ENCODE measurements around the gene ZNF320.
"Not testable (repeated sequence)": the region's sequence is repeated elsewhere in the genome, so short reads cannot be mapped to it uniquely, and the experiment has no call there.

Gene ZNF320

GRCh38 chr19:52897138-52897935 is at the start of gene ZNF320:
Gene ZNF320, minus strand, starts transcription at chr19:52897635. Its CDS starts 7,380 bp downstream, at chr19:52890255.
- no peak for DNase-seq

- no peak for DNase-seq
Measured at GRCh38 chr19:52946322-52947310, 49.2 kb upstream of the ZNF320 start.

- DNase-seq = no peak
Measured at GRCh38 chr19:52945652-52946321, 48.4 kb upstream of the ZNF320 start.

- not testable (repeated sequence) for DNase-seq
Measured at GRCh38 chr19:52944703-52945493, 47.5 kb upstream of the ZNF320 start.

- no peak for DNase-seq
Measured at GRCh38 chr19:52943884-52944643, 46.6 kb upstream of the ZNF320 start.

GRCh38 chr19:52943134-52943883 is 45.9 kb upstream of the ZNF320 start:
- DNase-seq = no peak

- no peak for DNase-seq
Measured at GRCh38 chr19:52942386-52943133, 45.1 kb upstream of the ZNF320 start.

GRCh38 chr19:52941941-52942385 is 44.5 kb upstream of the ZNF320 start:
- no peak for DNase-seq

GRCh38 chr19:52941523-52941922 is 44.1 kb upstream of the ZNF320 start:
- not testable (repeated sequence) for DNase-seq

GRCh38 chr19:52940905-52941304 is 43.5 kb upstream of the ZNF320 start:
- DNase-seq = not testable (repeated sequence)

- DNase-seq = no peak
Measured at GRCh38 chr19:52938761-52939160, 41.3 kb upstream of the ZNF320 start.

- no peak for DNase-seq
Measured at GRCh38 chr19:52936954-52937325, 39.5 kb upstream of the ZNF320 start.

- DNase-seq = no peak
Measured at GRCh38 chr19:52936151-52936953, 38.9 kb upstream of the ZNF320 start.

GRCh38 chr19:52935434-52935833 is 38.0 kb upstream of the ZNF320 start:
- DNase-seq = no peak

GRCh38 chr19:52924641-52925040 is 27.2 kb upstream of the ZNF320 start:
- DNase-seq = not testable (repeated sequence)

- no peak for DNase-seq
Measured at GRCh38 chr19:52923778-52924593, 26.6 kb upstream of the ZNF320 start.

- no peak for DNase-seq
Measured at GRCh38 chr19:52922841-52923777, 25.7 kb upstream of the ZNF320 start, which contains the start of gene ZNF888. Gene ZNF888, minus strand, starts transcription at chr19:52923428. Its CDS starts 5,555 bp downstream, at chr19:52917873.

Measured in SIG-M5 (cell line).